ENCODE data around the gene GSC2. TPM values are rescaled to one million over a fixed set of nuclear protein-coding genes. Genes with fewer than 3 reads are reported as not detected.
"Not testable (repeated sequence)": the region's sequence is repeated elsewhere in the genome, so short reads cannot be mapped to it uniquely, and the experiment has no call there.

GSC2 gene
- total RNA-seq, 6 experiments from 2014 or later, result not detected

- Histone ChIP-seq H3K9me3 (no peaks in the 10 kb centered on the region), H3K4me1 (peaks cover 0 to 22% (median 5%) of the 10 kb centered on the region in 4 donors), H3K27ac (no peak overlapping the region), H3K36me3 (no peaks in the 10 kb centered on the region), H3K4me3 (no peak overlapping the region), H3K27me3 (peaks cover 0 to 5% of the 10 kb centered on the region in 2 donors)
- no peak for TF ChIP-seq POLR2A (IDR thresholded peaks at IDR 0.05)
- TF ChIP-seq, protein P1, sequence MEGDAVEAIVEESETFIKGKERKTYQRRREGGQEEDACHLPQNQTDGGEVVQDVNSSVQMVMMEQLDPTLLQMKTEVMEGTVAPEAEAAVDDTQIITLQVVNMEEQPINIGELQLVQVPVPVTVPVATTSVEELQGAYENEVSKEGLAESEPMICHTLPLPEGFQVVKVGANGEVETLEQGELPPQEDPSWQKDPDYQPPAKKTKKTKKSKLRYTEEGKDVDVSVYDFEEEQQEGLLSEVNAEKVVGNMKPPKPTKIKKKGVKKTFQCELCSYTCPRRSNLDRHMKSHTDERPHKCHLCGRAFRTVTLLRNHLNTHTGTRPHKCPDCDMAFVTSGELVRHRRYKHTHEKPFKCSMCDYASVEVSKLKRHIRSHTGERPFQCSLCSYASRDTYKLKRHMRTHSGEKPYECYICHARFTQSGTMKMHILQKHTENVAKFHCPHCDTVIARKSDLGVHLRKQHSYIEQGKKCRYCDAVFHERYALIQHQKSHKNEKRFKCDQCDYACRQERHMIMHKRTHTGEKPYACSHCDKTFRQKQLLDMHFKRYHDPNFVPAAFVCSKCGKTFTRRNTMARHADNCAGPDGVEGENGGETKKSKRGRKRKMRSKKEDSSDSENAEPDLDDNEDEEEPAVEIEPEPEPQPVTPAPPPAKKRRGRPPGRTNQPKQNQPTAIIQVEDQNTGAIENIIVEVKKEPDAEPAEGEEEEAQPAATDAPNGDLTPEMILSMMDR (IDR thresholded peaks at IDR 0.05), result no peak
- DNase-seq (peak in 1 of 3 donors; percentile 35), ATAC-seq (no peak)
- WGBS (ENCODE audit: insufficient coverage, low coverage, low lambda C conversion rate, missing lambda C conversion rate), result 67% methylated on average over 7 of the region's 17 CpGs
- intact Hi-C loops (cut with DNase I), result no loop called here
Observed at GRCh38 chr22:19168088-19168890, 18.2 kb upstream of the GSC2 start.

DNA sequence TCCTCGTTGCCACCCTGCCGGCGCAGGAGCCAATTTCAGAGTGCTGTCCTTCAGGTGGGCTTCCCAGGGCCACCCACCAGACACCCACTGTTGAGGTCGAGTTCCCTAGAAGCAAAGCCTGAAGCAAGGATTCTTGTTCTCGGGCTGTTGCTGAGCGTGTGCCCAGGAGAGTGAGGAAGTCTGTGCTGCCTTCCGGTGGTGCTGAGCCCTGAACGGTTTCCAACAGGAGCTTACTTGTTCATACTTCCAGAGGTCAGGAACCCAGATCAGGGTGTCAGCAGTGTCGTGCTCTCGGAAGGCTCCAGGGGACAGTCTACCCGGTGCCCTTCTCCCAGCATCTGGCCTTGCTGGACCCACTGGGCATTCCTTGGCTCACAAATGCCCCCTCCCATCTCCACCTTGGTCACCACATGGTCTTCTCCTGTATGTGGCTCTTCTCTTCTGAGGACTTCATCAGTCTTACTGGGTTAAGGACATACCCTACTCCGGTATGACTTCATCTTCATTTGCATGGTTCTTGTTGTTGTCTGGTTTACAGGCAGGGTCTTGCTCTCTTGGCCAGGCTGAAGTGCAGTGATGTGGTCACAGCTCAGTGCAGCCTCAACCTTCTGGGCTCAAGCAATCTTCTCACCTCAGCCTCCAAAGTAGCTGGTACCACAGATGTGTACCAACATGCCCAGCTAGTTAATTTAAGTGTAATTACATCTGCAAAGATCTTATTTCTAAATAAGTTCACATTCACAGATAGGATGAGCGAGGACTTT is 17.2 kb upstream of the GSC2 start:
- no peak for DNase-seq
- peaks cover 0 to 5% of the 10 kb centered on the region in 2 donors for H3K27me3 ChIP-seq
- no peaks in the 10 kb centered on the region for H3K9me3 ChIP-seq
- ATAC-seq, result no peak
- TF ChIP-seq, protein P1 (IDR thresholded peaks at IDR 0.05), result no peak
- TF ChIP-seq POLR2A (IDR thresholded peaks at IDR 0.05), result no peak
- intact Hi-C loops (cut with DNase I), result no loop called here
- no peak overlapping the region for H3K27ac ChIP-seq
- H3K4me1 ChIP-seq, result peaks cover 0 to 12% (median under 1%) of the 10 kb centered on the region in 4 donors
- no peak overlapping the region for H3K4me3 ChIP-seq
- H3K36me3 ChIP-seq, result no peaks in the 10 kb centered on the region
- 53% methylated on average over 2 of the region's 13 CpGs for WGBS (ENCODE audit: insufficient coverage, low coverage, low lambda C conversion rate, missing lambda C conversion rate)

- DNase-seq (no peak), ATAC-seq (no peak)
- Histone ChIP-seq H3K27me3 (peaks cover 0 to 5% of the 10 kb centered on the region in 2 donors), H3K36me3 (no peaks in the 10 kb centered on the region), H3K27ac (no peak overlapping the region), H3K4me3 (no peak overlapping the region), H3K9me3 (no peaks in the 10 kb centered on the region), H3K4me1 (peaks cover 0 to 9% (median 0%) of the 10 kb centered on the region in 4 donors)
- 76% methylated on average over 6 of the region's 8 CpGs for WGBS (ENCODE audit: insufficient coverage, low coverage, low lambda C conversion rate, missing lambda C conversion rate)
- intact Hi-C loops (cut with DNase I), result no loop called here
- TF ChIP-seq, protein P1 (IDR thresholded peaks at IDR 0.05), result no peak
- no peak for TF ChIP-seq POLR2A (IDR thresholded peaks at IDR 0.05)
Observed at GRCh38 chr22:19166421-19166820, 16.3 kb upstream of the GSC2 start.

DNA sequence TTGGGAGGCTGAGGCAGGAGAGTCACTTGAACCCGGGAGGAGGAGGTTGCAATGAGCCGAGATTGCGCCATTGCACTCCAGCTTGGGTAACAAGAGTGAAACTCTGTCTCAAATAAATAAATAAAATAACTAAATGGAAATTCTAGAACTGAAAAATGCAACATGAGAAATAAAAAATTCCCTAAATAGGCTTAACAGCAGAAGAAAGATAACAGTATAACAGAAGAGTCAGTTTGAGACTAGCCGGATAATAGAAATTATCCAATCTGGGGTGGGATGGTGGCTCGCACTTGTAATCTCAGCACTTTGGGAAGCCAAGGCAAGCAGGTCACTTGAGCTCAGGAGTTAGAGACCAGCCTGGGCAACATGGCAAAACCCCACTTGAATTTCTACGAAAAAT is 14.3 kb upstream of the GSC2 start:
- DNase-seq, result no peak
- H3K36me3 ChIP-seq, result no peaks in the 10 kb centered on the region
- WGBS (ENCODE audit: insufficient coverage, low coverage, low lambda C conversion rate, missing lambda C conversion rate), result 88% methylated on average over 5 of the region's 6 CpGs
- intact Hi-C loops (cut with DNase I), result no loop called here
- H3K4me1 ChIP-seq, result peaks cover 0 to under 1% (median 0%) of the 10 kb centered on the region in 4 donors
- TF ChIP-seq POLR2A (IDR thresholded peaks at IDR 0.05), result no peak
- TF ChIP-seq, protein P1 (IDR thresholded peaks at IDR 0.05), result no peak
- no peaks in the 10 kb centered on the region for H3K9me3 ChIP-seq
- H3K27ac ChIP-seq, result no peak overlapping the region
- peaks cover 0 to 5% of the 10 kb centered on the region in 2 donors for H3K27me3 ChIP-seq
- no peak for ATAC-seq
- H3K4me3 ChIP-seq, result no peak overlapping the region

GRCh38 chr22:19158649-19159048 is 8.6 kb upstream of the GSC2 start:
- H3K9me3 ChIP-seq; H3K27me3 ChIP-seq; H3K4me1 ChIP-seq; intact Hi-C loops (cut with DNase I); H3K27ac ChIP-seq; H3K4me3 ChIP-seq; ATAC-seq; H3K36me3 ChIP-seq; DNase-seq: not testable (repeated sequence)
- WGBS (ENCODE audit: insufficient coverage, low coverage, low lambda C conversion rate, missing lambda C conversion rate), result 58% methylated on average over 4 of the region's 11 CpGs

- DNase-seq; H3K4me3 ChIP-seq; intact Hi-C loops (cut with DNase I); H3K9me3 ChIP-seq; ATAC-seq; H3K27ac ChIP-seq; H3K36me3 ChIP-seq; H3K4me1 ChIP-seq; H3K27me3 ChIP-seq: not testable (repeated sequence)
- WGBS (ENCODE audit: insufficient coverage, low coverage, low lambda C conversion rate, missing lambda C conversion rate), result 80% methylated on average over 1 of the region's 9 CpGs
Observed at GRCh38 chr22:19156109-19156508, 6.0 kb upstream of the GSC2 start.

All from right lobe of liver (tissue), 6 donors.